Measurements from ENCODE around the gene TSEN2. TPM values are rescaled to one million over a fixed set of nuclear protein-coding genes. Genes with fewer than 3 reads are reported as not detected.

The TSEN2 gene
- polyA plus RNA-seq, 4 donors: 4.6 to 14.8 (median 8.5) TPM

GRCh38 chr3:12495749-12496452, 11.6 kb downstream of the TSEN2 start:
- FAIRE-seq (no peak), DNase-seq (no peak)
- 84 to 97% (median 93%) methylated on average over 8 of the region's 8 CpGs for WGBS, 3 donors
- H3K27ac ChIP-seq (ENCODE audit: low read depth in 1 of 3, low read length in 2 of 3): no peak overlapping the region
- H3K4me3 ChIP-seq (ENCODE audit: low read depth in 1 of 3, low read length in 3 of 3): no peak overlapping the region
- no peaks in the 10 kb centered on the region for H3K9me3 ChIP-seq (ENCODE audit: control insufficient read depth in 2 of 2, insufficient read depth in 1 of 2, low read depth in 1 of 2, low read length in 1 of 2)
- H3K36me3 ChIP-seq (ENCODE audit: control insufficient read depth in 3 of 3, insufficient read depth in 2 of 3, low read depth in 1 of 3, low read length in 3 of 3): peaks cover 4 to 45% (median 5%) of the 10 kb centered on the region in 3 donors
- H3K27me3 ChIP-seq (ENCODE audit: control insufficient read depth in 3 of 3, insufficient read depth in 3 of 3, low read length in 3 of 3): no peaks in the 10 kb centered on the region
- H3K4me1 ChIP-seq (ENCODE audit: control insufficient read depth in 3 of 3, insufficient read depth in 2 of 3, low read depth in 1 of 3, low read length in 2 of 3): no peaks in the 10 kb centered on the region

GRCh38 chr3:12496453-12496761, 12.1 kb downstream of the TSEN2 start:
- no peaks in the 10 kb centered on the region for H3K4me1 ChIP-seq (ENCODE audit: control insufficient read depth in 3 of 3, insufficient read depth in 2 of 3, low read depth in 1 of 3, low read length in 2 of 3)
- DNase-seq: no peak
- peaks cover 3 to 45% (median 5%) of the 10 kb centered on the region in 3 donors for H3K36me3 ChIP-seq (ENCODE audit: control insufficient read depth in 3 of 3, insufficient read depth in 2 of 3, low read depth in 1 of 3, low read length in 3 of 3)
- H3K4me3 ChIP-seq (ENCODE audit: low read depth in 1 of 3, low read length in 3 of 3): no peak overlapping the region
- 90 to 95% (median 95%) methylated on average over 1 of the region's 1 CpG for WGBS, 3 donors
- H3K27me3 ChIP-seq (ENCODE audit: control insufficient read depth in 3 of 3, insufficient read depth in 3 of 3, low read length in 3 of 3): no peaks in the 10 kb centered on the region
- FAIRE-seq: no peak
- no peak overlapping the region for H3K27ac ChIP-seq (ENCODE audit: low read depth in 1 of 3, low read length in 2 of 3)
- no peaks in the 10 kb centered on the region for H3K9me3 ChIP-seq (ENCODE audit: control insufficient read depth in 2 of 2, insufficient read depth in 1 of 2, low read depth in 1 of 2, low read length in 1 of 2)

GRCh38 chr3:12499474-12499873, 15.2 kb downstream of the TSEN2 start:
- FAIRE-seq: no peak
- Histone ChIP-seq H3K4me1 (ENCODE audit: control insufficient read depth in 3 of 3, insufficient read depth in 2 of 3, low read depth in 1 of 3, low read length in 2 of 3) (no peaks in the 10 kb centered on the region), H3K9me3 (ENCODE audit: control insufficient read depth in 2 of 2, insufficient read depth in 1 of 2, low read depth in 1 of 2, low read length in 1 of 2) (no peaks in the 10 kb centered on the region), H3K27ac (ENCODE audit: low read depth in 1 of 3, low read length in 2 of 3) (no peak overlapping the region), H3K27me3 (ENCODE audit: control insufficient read depth in 3 of 3, insufficient read depth in 3 of 3, low read length in 3 of 3) (no peaks in the 10 kb centered on the region), H3K36me3 (ENCODE audit: control insufficient read depth in 3 of 3, insufficient read depth in 2 of 3, low read depth in 1 of 3, low read length in 3 of 3) (peaks cover 5 to 58% (median 7%) of the 10 kb centered on the region in 3 donors), H3K4me3 (ENCODE audit: low read depth in 1 of 3, low read length in 3 of 3) (no peak overlapping the region)
- DNase-seq: no peak
- 89 to 93% (median 92%) methylated on average over 5 of the region's 5 CpGs for WGBS, 3 donors

GRCh38 chr3:12501360-12502020, 17.2 kb downstream of the TSEN2 start:
- DNase-seq (no peak), FAIRE-seq (no peak)
- no peaks in the 10 kb centered on the region for H3K9me3 ChIP-seq (ENCODE audit: control insufficient read depth in 2 of 2, insufficient read depth in 1 of 2, low read depth in 1 of 2, low read length in 1 of 2)
- no peaks in the 10 kb centered on the region for H3K27me3 ChIP-seq (ENCODE audit: control insufficient read depth in 3 of 3, insufficient read depth in 3 of 3, low read length in 3 of 3)
- no peak overlapping the region for H3K27ac ChIP-seq (ENCODE audit: low read depth in 1 of 3, low read length in 2 of 3)
- WGBS, 3 donors: 79 to 90% (median 84%) methylated on average over 7 of the region's 7 CpGs
- peaks cover 3 to 60% (median 11%) of the 10 kb centered on the region in 3 donors for H3K36me3 ChIP-seq (ENCODE audit: control insufficient read depth in 3 of 3, insufficient read depth in 2 of 3, low read depth in 1 of 3, low read length in 3 of 3)
- H3K4me3 ChIP-seq (ENCODE audit: low read depth in 1 of 3, low read length in 3 of 3): no peak overlapping the region
- no peaks in the 10 kb centered on the region for H3K4me1 ChIP-seq (ENCODE audit: control insufficient read depth in 3 of 3, insufficient read depth in 2 of 3, low read depth in 1 of 3, low read length in 2 of 3)

DNA sequence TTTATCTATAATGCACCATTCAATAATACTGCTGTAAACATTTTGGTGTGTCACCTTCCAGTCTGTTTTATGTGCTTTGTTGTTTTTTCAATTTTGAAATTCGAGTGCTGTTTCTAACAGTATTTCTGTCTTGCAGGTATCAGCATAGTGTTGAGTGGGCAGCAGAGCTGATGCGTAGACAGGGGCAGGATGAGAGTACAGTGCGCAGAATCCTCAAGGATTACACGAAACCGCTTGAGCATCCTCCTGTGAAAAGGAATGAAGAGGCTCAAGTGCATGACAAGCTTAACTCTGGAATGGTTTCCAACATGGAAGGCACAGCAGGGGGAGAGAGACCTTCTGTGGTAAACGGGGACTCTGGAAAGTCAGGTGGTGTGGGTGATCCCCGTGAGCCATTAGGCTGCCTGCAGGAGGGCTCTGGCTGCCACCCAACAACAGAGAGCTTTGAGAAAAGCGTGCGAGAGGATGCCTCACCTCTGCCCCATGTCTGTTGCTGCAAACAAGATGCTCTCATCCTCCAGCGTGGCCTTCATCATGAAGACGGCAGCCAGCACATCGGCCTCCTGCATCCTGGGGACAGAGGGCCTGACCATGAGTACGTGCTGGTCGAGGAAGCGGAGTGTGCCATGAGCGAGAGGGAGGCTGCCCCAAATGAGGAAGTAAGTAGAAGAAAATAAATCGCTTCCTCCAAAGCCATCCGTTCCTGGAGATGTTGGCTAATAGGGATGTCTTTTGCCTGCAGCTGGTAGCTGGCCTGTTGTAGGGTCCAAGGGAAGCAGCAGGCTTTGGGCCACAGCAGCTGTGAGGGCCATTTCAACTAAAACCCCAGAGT, 19.1 kb downstream of the TSEN2 start:
- Histone ChIP-seq H3K4me3 (ENCODE audit: low read depth in 1 of 3, low read length in 3 of 3) (no peak overlapping the region), H3K27me3 (ENCODE audit: control insufficient read depth in 3 of 3, insufficient read depth in 3 of 3, low read length in 3 of 3) (no peaks in the 10 kb centered on the region), H3K9me3 (ENCODE audit: control insufficient read depth in 2 of 2, insufficient read depth in 1 of 2, low read depth in 1 of 2, low read length in 1 of 2) (no peaks in the 10 kb centered on the region), H3K36me3 (ENCODE audit: control insufficient read depth in 3 of 3, insufficient read depth in 2 of 3, low read depth in 1 of 3, low read length in 3 of 3) (peaks cover 3 to 58% (median 8%) of the 10 kb centered on the region in 3 donors), H3K4me1 (ENCODE audit: control insufficient read depth in 3 of 3, insufficient read depth in 2 of 3, low read depth in 1 of 3, low read length in 2 of 3) (no peaks in the 10 kb centered on the region), H3K27ac (ENCODE audit: low read depth in 1 of 3, low read length in 2 of 3) (no peak overlapping the region)
- 89 to 94% (median 90%) methylated on average over 18 of the region's 18 CpGs for WGBS, 3 donors
- FAIRE-seq (no peak), DNase-seq (no peak)

DNA sequence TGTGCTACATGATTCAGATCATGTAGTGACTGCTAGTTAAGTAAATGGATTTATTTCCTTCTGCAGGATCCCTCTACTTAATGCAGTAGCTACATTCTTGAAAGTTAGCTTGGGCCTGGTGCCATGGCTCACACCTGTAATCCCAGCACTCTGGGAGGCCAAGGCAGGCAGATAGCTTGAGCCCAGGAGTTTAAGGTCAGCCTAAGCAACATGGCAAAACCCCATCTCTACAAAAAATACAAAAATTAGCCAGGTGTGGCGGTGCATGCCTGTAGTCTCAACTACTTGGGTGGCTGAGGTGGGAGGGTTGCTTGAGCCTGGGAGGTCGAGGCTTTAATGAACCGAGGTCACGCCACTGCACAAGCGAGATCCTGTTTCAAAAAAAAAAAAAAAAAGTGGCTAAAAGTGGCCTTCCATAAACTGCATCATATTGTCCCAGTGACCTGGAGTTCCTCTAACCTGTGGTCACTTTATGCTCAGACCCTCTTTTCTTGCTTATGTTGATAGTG, 22.0 kb downstream of the TSEN2 start:
- H3K9me3 ChIP-seq (ENCODE audit: control insufficient read depth in 2 of 2, insufficient read depth in 1 of 2, low read depth in 1 of 2, low read length in 1 of 2): no peaks in the 10 kb centered on the region
- peaks cover 3 to 43% (median 8%) of the 10 kb centered on the region in 3 donors for H3K36me3 ChIP-seq (ENCODE audit: control insufficient read depth in 3 of 3, insufficient read depth in 2 of 3, low read depth in 1 of 3, low read length in 3 of 3)
- H3K4me3 ChIP-seq (ENCODE audit: low read depth in 1 of 3, low read length in 3 of 3): no peak overlapping the region
- FAIRE-seq (no peak), DNase-seq (no peak)
- 96 to 100% (median 97%) methylated on average over 5 of the region's 5 CpGs for WGBS, 3 donors
- H3K27ac ChIP-seq (ENCODE audit: low read depth in 1 of 3, low read length in 2 of 3): no peak overlapping the region
- H3K4me1 ChIP-seq (ENCODE audit: control insufficient read depth in 3 of 3, insufficient read depth in 2 of 3, low read depth in 1 of 3, low read length in 2 of 3): no peaks in the 10 kb centered on the region
- H3K27me3 ChIP-seq (ENCODE audit: control insufficient read depth in 3 of 3, insufficient read depth in 3 of 3, low read length in 3 of 3): no peaks in the 10 kb centered on the region

GRCh38 chr3:12507591-12508281, 23.5 kb downstream of the TSEN2 start:
- no peaks in the 10 kb centered on the region for H3K4me1 ChIP-seq (ENCODE audit: control insufficient read depth in 3 of 3, insufficient read depth in 2 of 3, low read depth in 1 of 3, low read length in 2 of 3)
- no peak for DNase-seq
- no peak for FAIRE-seq
- no peak overlapping the region for H3K27ac ChIP-seq (ENCODE audit: low read depth in 1 of 3, low read length in 2 of 3)
- WGBS, 3 donors: 86 to 90% (median 86%) methylated on average over 8 of the region's 8 CpGs
- H3K27me3 ChIP-seq (ENCODE audit: control insufficient read depth in 3 of 3, insufficient read depth in 3 of 3, low read length in 3 of 3): no peaks in the 10 kb centered on the region
- H3K36me3 ChIP-seq (ENCODE audit: control insufficient read depth in 3 of 3, insufficient read depth in 2 of 3, low read depth in 1 of 3, low read length in 3 of 3): peaks cover 1 to 42% (median 8%) of the 10 kb centered on the region in 3 donors
- H3K4me3 ChIP-seq (ENCODE audit: low read depth in 1 of 3, low read length in 3 of 3): no peak overlapping the region
- H3K9me3 ChIP-seq (ENCODE audit: control insufficient read depth in 2 of 2, insufficient read depth in 1 of 2, low read depth in 1 of 2, low read length in 1 of 2): no peaks in the 10 kb centered on the region

- no peak for DNase-seq
- Histone ChIP-seq H3K4me3 (ENCODE audit: low read depth in 1 of 3, low read length in 3 of 3) (no peak overlapping the region), H3K36me3 (ENCODE audit: control insufficient read depth in 3 of 3, insufficient read depth in 2 of 3, low read depth in 1 of 3, low read length in 3 of 3) (peaks cover 0 to 39% (median 8%) of the 10 kb centered on the region in 3 donors), H3K27ac (ENCODE audit: low read depth in 1 of 3, low read length in 2 of 3) (no peak overlapping the region), H3K27me3 (ENCODE audit: control insufficient read depth in 3 of 3, insufficient read depth in 3 of 3, low read length in 3 of 3) (no peaks in the 10 kb centered on the region), H3K9me3 (ENCODE audit: control insufficient read depth in 2 of 2, insufficient read depth in 1 of 2, low read depth in 1 of 2, low read length in 1 of 2) (no peaks in the 10 kb centered on the region), H3K4me1 (ENCODE audit: control insufficient read depth in 3 of 3, insufficient read depth in 2 of 3, low read depth in 1 of 3, low read length in 2 of 3) (no peaks in the 10 kb centered on the region)
- 80 to 92% (median 89%) methylated on average over 5 of the region's 5 CpGs for WGBS, 3 donors
- no peak for FAIRE-seq
Observed at GRCh38 chr3:12508291-12508700, 24.0 kb downstream of the TSEN2 start.

All from small intestine (tissue), 7 donors.